Loucy (cell line): ENCODE results near the gene TSPAN32.

ENCODE experiments used
- H2AFZ ChIP-seq: fragments of 200-600 bp; sonication (generic); 2 replicates; pipeline ENCODE4 v1.6.0; 2016; ENCODE audit warnings: antibody characterized with exemption, mild to moderate bottlenecking, low read length, moderate library complexity
- H3F3A ChIP-seq: fragments of 200-600 bp; 2 replicates; pipeline ENCODE4 v1.6.0; 2016; ENCODE audit warnings: antibody characterized with exemption, low read depth, mild to moderate bottlenecking
- H3K27me3 ChIP-seq: fragments of 200-600 bp; sonication (generic); 2 replicates; pipeline ENCODE4 v1.6.1; 2014; ENCODE audit warnings: low read length, mild to moderate bottlenecking; ENCODE audit not compliant: insufficient read depth, poor library complexity, severe bottlenecking
- H3K36me3 ChIP-seq: fragments of 200-600 bp; sonication (generic); 2 replicates; pipeline ENCODE4 v1.6.1; 2016; ENCODE audit warnings: low read length; ENCODE audit not compliant: insufficient read depth
- H3K4me1 ChIP-seq: fragments of 200-600 bp; sonication (generic); 2 replicates; pipeline ENCODE4 v1.5.1; 2014; ENCODE audit warnings: low read length, mild to moderate bottlenecking; ENCODE audit not compliant: insufficient read depth, poor library complexity, severe bottlenecking
- H3K4me2 ChIP-seq: fragments of 200-600 bp; sonication (generic); 2 replicates; pipeline ENCODE4 v1.6.0; 2014; ENCODE audit warnings: antibody characterized with exemption, low read length, low read depth, mild to moderate bottlenecking; ENCODE audit not compliant: poor library complexity, severe bottlenecking
- H3K4me3 ChIP-seq: fragments of 200-600 bp; sonication (generic); 2 replicates; pipeline ENCODE4 v1.5.1; 2014; ENCODE audit warnings: low read length, mild to moderate bottlenecking, mixed read lengths; ENCODE audit not compliant: poor library complexity, severe bottlenecking
- H3K79me2 ChIP-seq: fragments of 200-600 bp; sonication (generic); 2 replicates; pipeline ENCODE4 v1.6.1; 2014; ENCODE audit warnings: low read length; ENCODE audit not compliant: insufficient read depth
- H3K9ac ChIP-seq: fragments of 200-600 bp; sonication (generic); 2 replicates; pipeline ENCODE4 v1.6.0; 2014; ENCODE audit warnings: mild to moderate bottlenecking, low read depth, low read length, moderate library complexity; ENCODE audit not compliant: poor library complexity, severe bottlenecking
- H3K9me2 ChIP-seq: fragments of 200-600 bp; sonication (generic); replicated peaks from 2 replicates; pipeline ENCODE4 v1.6.1; 2016; ENCODE audit warnings: low read depth, low read length, mixed read lengths
- H3K9me3 ChIP-seq: fragments of 200-600 bp; sonication (generic); 2 replicates; pipeline ENCODE4 v1.6.1; 2014; ENCODE audit warnings: mild to moderate bottlenecking, antibody characterized with exemption, low read length, low read depth; ENCODE audit not compliant: insufficient read depth
- H4K20me1 ChIP-seq: fragments of 200-600 bp; sonication (generic); 2 replicates; pipeline ENCODE4 v1.6.0; 2014; ENCODE audit warnings: antibody characterized with exemption, low read length, mild to moderate bottlenecking; ENCODE audit not compliant: insufficient read depth, poor library complexity, severe bottlenecking
- EZH2phosphoT487 ChIP-seq: fragments of 200-600 bp; IDR thresholded peaks from 2 replicates; pipeline ENCODE4 v1.6.1; 2018; ENCODE audit warnings: antibody characterized with exemption, mild to moderate bottlenecking, moderate library complexity, borderline replicate concordance
- TF ChIP-seq, protein P1 (sequence below): fragments of 200-600 bp; sonication (generic); conservative IDR thresholded peaks from 2 replicates; pipeline ENCODE4 v1.5.1; 2014; ENCODE audit warnings: mild to moderate bottlenecking, antibody characterized with exemption, low read length

Gene TSPAN32

DNA sequence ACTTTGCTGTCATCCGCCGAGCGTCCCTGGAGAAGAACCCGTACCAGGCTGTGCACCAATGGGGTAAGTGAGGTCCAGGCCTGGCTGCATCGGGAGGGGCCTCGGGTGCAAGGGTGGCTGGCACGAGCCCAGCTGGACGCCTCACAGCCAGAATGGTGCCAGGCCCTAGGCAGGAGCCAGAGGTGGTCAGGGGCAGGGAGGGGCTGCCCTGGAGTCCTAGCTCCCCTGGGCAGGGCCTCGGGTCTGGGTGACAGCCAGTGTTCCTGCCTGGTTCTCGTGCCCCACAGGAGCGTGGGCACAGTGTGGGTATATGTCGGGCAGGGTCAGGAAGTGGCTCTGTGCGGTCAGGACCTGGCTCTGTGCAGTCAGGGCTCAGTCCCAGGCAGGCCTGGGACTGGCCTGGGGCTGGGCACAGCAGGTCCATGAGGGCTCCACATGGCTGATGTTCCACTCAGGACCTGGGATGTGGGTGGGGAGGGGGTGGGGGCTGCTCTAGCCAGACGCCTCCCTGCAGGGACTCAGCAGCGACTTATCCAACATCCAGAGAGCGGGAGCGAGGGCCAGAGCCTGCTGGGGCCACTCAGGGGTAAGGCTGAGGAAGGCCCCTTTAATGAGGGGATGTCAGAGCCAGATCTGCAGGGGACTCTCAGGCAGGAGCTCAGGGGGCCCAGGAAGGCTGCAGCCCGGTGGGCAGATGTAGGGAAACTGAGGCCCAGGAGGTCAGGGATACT is 1.2 kb downstream of the TSPAN32 start:
- Histone ChIP-seq H3K4me3 (peak overlapping the region; percentile 90), H2AFZ (no peak overlapping the region), H3K36me3 (no peaks in the 10 kb centered on the region), H4K20me1 (peaks cover 16% of the 10 kb centered on the region), H3K79me2 (peaks cover 80% of the 10 kb centered on the region), H3F3A (peaks cover 7% of the 10 kb centered on the region), H3K9ac (peak overlapping the region; percentile 97), H3K27me3 (no peaks in the 10 kb centered on the region), H3K9me2 (no peaks in the 10 kb centered on the region), H3K9me3 (no peaks in the 10 kb centered on the region), H3K4me2 (peak overlapping the region; percentile 96), H3K4me1 (peaks cover 62% of the 10 kb centered on the region)
- no peak for TF ChIP-seq EZH2phosphoT487
- TF ChIP-seq, protein P1, sequence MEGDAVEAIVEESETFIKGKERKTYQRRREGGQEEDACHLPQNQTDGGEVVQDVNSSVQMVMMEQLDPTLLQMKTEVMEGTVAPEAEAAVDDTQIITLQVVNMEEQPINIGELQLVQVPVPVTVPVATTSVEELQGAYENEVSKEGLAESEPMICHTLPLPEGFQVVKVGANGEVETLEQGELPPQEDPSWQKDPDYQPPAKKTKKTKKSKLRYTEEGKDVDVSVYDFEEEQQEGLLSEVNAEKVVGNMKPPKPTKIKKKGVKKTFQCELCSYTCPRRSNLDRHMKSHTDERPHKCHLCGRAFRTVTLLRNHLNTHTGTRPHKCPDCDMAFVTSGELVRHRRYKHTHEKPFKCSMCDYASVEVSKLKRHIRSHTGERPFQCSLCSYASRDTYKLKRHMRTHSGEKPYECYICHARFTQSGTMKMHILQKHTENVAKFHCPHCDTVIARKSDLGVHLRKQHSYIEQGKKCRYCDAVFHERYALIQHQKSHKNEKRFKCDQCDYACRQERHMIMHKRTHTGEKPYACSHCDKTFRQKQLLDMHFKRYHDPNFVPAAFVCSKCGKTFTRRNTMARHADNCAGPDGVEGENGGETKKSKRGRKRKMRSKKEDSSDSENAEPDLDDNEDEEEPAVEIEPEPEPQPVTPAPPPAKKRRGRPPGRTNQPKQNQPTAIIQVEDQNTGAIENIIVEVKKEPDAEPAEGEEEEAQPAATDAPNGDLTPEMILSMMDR = no peak

DNA sequence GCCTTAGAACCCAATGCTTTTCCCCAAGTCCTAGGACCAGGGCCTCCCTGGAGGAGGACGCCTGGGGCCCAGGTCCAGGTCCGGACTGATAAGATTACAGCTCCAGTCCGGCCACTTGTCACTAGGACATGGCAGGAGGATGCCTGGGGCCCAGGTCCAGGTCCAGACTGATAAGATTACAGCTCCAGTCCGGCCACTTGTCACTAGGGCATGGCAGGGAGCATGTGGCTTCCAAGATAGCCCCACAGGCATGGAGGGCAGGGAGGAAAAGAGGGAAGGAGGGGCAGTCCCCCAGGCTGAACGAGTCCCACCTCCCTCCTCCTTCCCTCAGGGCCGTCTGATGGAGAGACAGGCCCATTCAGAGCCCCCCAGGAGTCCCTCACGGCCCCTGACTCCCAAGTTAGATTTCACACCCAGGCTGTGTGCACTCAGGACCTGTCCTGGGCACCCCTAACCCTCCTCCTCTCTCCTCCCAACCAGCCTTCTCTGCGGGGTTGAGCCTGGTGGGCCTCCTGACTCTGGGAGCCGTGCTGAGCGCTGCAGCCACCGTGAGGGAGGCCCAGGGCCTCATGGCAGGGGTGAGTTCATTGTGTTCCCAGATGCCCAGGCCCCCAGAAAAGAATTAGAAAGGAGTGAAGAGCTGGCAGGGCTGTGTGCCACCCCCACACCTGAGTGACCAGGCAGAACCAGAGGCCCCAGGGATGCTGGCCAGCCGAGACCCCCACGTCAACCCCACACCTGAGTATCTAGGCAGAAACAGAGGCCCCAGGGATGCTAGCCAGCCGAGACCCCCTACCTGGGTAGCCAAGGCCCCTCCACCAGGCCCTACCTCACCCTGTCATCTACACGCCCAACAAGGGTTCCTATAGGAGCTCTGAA is 2.1 kb downstream of the TSPAN32 start:
- TF ChIP-seq, protein P1 = no peak
- TF ChIP-seq EZH2phosphoT487 = no peak
- peak overlapping the region; percentile 96 for H3K4me2 ChIP-seq
- H3F3A ChIP-seq = peaks cover 7% of the 10 kb centered on the region
- peaks cover 54% of the 10 kb centered on the region for H3K4me1 ChIP-seq
- H3K9ac ChIP-seq = peak overlapping the region; percentile 97
- H3K79me2 ChIP-seq = peaks cover 73% of the 10 kb centered on the region
- no peaks in the 10 kb centered on the region for H3K27me3 ChIP-seq
- H3K4me3 ChIP-seq = peak overlapping the region; percentile 90
- no peaks in the 10 kb centered on the region for H3K36me3 ChIP-seq
- H2AFZ ChIP-seq = no peak overlapping the region
- H3K9me2 ChIP-seq = no peaks in the 10 kb centered on the region
- H4K20me1 ChIP-seq = peaks cover 16% of the 10 kb centered on the region
- no peaks in the 10 kb centered on the region for H3K9me3 ChIP-seq

DNA sequence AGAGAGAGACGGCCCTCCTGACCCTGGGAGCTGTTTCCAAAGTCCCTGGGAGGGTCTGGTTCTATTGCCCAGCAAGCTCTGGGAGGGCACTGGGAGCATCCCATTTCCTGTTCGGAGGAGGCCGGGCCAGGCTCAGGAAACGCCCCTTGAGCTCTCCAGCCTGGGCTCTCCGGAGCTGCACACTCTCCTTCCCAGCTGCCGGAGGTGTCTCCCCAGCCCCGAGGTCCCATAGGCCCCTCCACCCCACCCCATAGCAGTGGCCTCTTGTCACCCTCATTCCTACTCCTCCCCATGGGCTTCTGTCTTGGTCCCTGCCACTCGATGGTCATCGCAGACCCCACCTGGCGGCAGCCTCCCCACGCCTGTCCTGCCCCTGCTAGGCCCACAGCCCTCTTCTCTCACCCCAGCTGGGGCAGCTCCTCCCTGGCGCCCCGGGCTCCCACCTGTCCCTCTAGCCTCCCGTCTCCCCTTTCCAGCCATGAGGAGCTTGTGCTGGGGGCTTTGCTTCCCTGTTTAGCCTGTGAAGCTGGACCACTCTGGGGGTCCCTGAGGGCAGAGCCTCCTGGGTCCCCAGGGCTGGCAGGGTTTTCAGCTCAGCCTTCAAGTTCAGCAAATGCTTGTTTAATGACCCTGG is 2.8 kb downstream of the TSPAN32 start:
- Histone ChIP-seq H3K36me3 (no peaks in the 10 kb centered on the region), H3K9ac (peak overlapping the region; percentile 97), H3K27me3 (no peaks in the 10 kb centered on the region), H3K4me2 (peak overlapping the region; percentile 96), H3K9me2 (no peaks in the 10 kb centered on the region), H3K4me1 (peaks cover 46% of the 10 kb centered on the region), H3K4me3 (peak overlapping the region; percentile 90), H3F3A (peaks cover 7% of the 10 kb centered on the region), H4K20me1 (peaks cover 8% of the 10 kb centered on the region), H3K9me3 (no peaks in the 10 kb centered on the region), H2AFZ (no peak overlapping the region), H3K79me2 (peaks cover 65% of the 10 kb centered on the region)
- TF ChIP-seq EZH2phosphoT487 = no peak
- TF ChIP-seq, protein P1 = no peak
